H1 (cell line): ENCODE measurements around the gene ARHGAP28. TPM values are rescaled to one million over a fixed set of nuclear protein-coding genes. Genes with fewer than 3 reads are reported as not detected.

Experiments used
- CTCF ChIA-PET: fragments of 300-600 bp; sonication (Branson Sonifier 250); formaldehyde crosslinking; loops from one replicate; lab custom pipeline; 2021; ENCODE audit not compliant: partially characterized antibody; lab: Charles Lee
- POLR2A ChIA-PET: fragments of 300-600 bp; sonication (Branson Sonifier 250); formaldehyde crosslinking; loops from one replicate; lab custom pipeline; 2021; ENCODE audit warnings: inconsistent platforms; ENCODE audit not compliant: partially characterized antibody; lab: Charles Lee
- DNase-seq, 2 experiments: peaks; one replicate each; pipeline versions ENCODE4 v3.0.0 to v3.0.0-alpha.2; 2010 to 2022; ENCODE audit warnings: low spot score in 2 of 2, low read depth in 1 of 2, mixed read lengths in 1 of 2
- FAIRE-seq: peaks from 2 replicates; lab custom pipeline; 2011; peaks lifted over from hg19 to GRCh38; lab: Jason Lieb, UNC
- H2AFZ ChIP-seq: 2 replicates; pipeline ENCODE4 v1.8.1; 2012; ENCODE audit warnings: low read length, inconsistent platforms
- H2AK5ac ChIP-seq: 2 replicates; pipeline ENCODE4 v1.6.1; 2013; ENCODE audit warnings: low read depth, low read length
- H2BK120ac ChIP-seq: replicated peaks from 2 replicates; pipeline ENCODE3; 2013; ENCODE audit warnings: low read depth, low read length, inconsistent platforms
- H2BK12ac ChIP-seq: 2 replicates; pipeline ENCODE4 v1.6.1; 2013; ENCODE audit warnings: low read depth, low read length
- H2BK15ac ChIP-seq: 2 replicates; pipeline ENCODE4 v1.6.1; 2013; ENCODE audit warnings: low read length
- H2BK20ac ChIP-seq: 2 replicates; pipeline ENCODE4 v1.6.1; 2013; ENCODE audit warnings: low read length
- H2BK5ac ChIP-seq: 2 replicates; pipeline ENCODE4 v1.6.1; 2013; ENCODE audit warnings: low read depth, low read length
- H3K14ac ChIP-seq: 2 replicates; pipeline ENCODE4 v1.6.1; 2013; ENCODE audit warnings: inconsistent platforms; ENCODE audit not compliant: insufficient read length
- H3K18ac ChIP-seq: 2 replicates; pipeline ENCODE4 v1.6.1; 2013; ENCODE audit warnings: low read length; ENCODE audit errors: extremely low read depth
- H3K23ac ChIP-seq: 2 replicates; pipeline ENCODE4 v1.6.1; 2013; ENCODE audit warnings: inconsistent platforms; ENCODE audit not compliant: insufficient read length
- H3K23me2 ChIP-seq: 2 replicates; pipeline ENCODE4 v1.6.1; 2013; ENCODE audit warnings: low read depth, low read length
- H3K27ac ChIP-seq: 2 replicates; pipeline ENCODE4 v1.6.1; 2011; ENCODE audit warnings: low read depth, low read length, inconsistent platforms
- H3K27me3 ChIP-seq, 4 experiments: replicated peaks in 1 of 4; 1 replicate in 1 of 4; 2 replicates in 3 of 4; pipeline versions ENCODE4 v1.6.1 to v1.8.1; 2011 to 2013; ENCODE audit warnings: low read length in 3 of 4, mild to moderate bottlenecking in 3 of 4, inconsistent platforms in 2 of 4, mixed read lengths in 2 of 4, moderate library complexity in 1 of 4; ENCODE audit not compliant: control insufficient read depth in 3 of 4, insufficient read depth in 3 of 4; ENCODE audit errors: extremely low read depth in 1 of 4
- H3K36me3 ChIP-seq, 4 experiments: 2 replicates each; pipeline versions ENCODE4 v1.6.1 to v1.8.1; 2011 to 2013; ENCODE audit warnings: mild to moderate bottlenecking in 4 of 4, low read length in 3 of 4, moderate library complexity in 2 of 4, control low read depth in 1 of 4, inconsistent platforms in 1 of 4; ENCODE audit not compliant: insufficient read depth in 4 of 4, control insufficient read depth in 2 of 4
- H3K4ac ChIP-seq: replicated peaks from 2 replicates; pipeline ENCODE3; 2013; ENCODE audit warnings: low read length, low read depth, mixed read lengths, inconsistent platforms; ENCODE audit not compliant: insufficient read length
- H3K4me1 ChIP-seq, 4 experiments: replicated peaks in 1 of 4; 1 replicate in 1 of 4; 2 replicates in 3 of 4; pipeline versions ENCODE4 v1.6.1 to v1.8.1; 2011 to 2013; ENCODE audit warnings: low read length in 3 of 4, inconsistent platforms in 2 of 4, mixed read lengths in 1 of 4; ENCODE audit not compliant: insufficient read depth in 4 of 4, control insufficient read depth in 3 of 4
- H3K4me2 ChIP-seq, 2 experiments: 2 replicates each; pipeline versions ENCODE4 v1.6.1 to v1.8.1; 2011 to 2013; ENCODE audit warnings: low read depth in 2 of 2, low read length in 2 of 2, control low read depth in 1 of 2, inconsistent platforms in 1 of 2, mild to moderate bottlenecking in 1 of 2; ENCODE audit not compliant: insufficient read depth in 1 of 2
- H3K4me3 ChIP-seq, 4 experiments: fragments of 200-600, 300-600 bp in 1 of 4; sonication (generic), shearing (Covaris generic), sonication (Bioruptor Twin) in 1 of 4; 2 replicates each; pipeline versions ENCODE4 v1.5.1 to v1.8.1; 2011 to 2016; ENCODE audit warnings: low read length in 4 of 4, low read depth in 3 of 4, control low read depth in 2 of 4, inconsistent platforms in 2 of 4, mild to moderate bottlenecking in 2 of 4, mixed read lengths in 1 of 4, moderate library complexity in 1 of 4; ENCODE audit not compliant: insufficient read depth in 2 of 4; ENCODE audit errors: extremely low read depth in 1 of 4
- H3K56ac ChIP-seq: replicated peaks from 2 replicates; pipeline ENCODE3; 2013; ENCODE audit warnings: low read depth, mild to moderate bottlenecking, mixed read lengths, low read length, inconsistent platforms; ENCODE audit not compliant: insufficient read length
- H3K79me1 ChIP-seq: 2 replicates; pipeline ENCODE4 v1.6.1; 2013; ENCODE audit warnings: low read depth, low read length, control low read depth
- H3K79me2 ChIP-seq, 2 experiments: 2 replicates each; pipeline versions ENCODE4 v1.6.1 to v1.8.1; 2012 to 2013; ENCODE audit warnings: low read length in 2 of 2, mild to moderate bottlenecking in 2 of 2, inconsistent platforms in 1 of 2; ENCODE audit not compliant: insufficient read depth in 2 of 2, control insufficient read depth in 1 of 2
- H3K9ac ChIP-seq, 4 experiments: replicated peaks in 1 of 4; 1 replicate in 1 of 4; 2 replicates in 3 of 4; pipeline versions ENCODE4 v1.6.1 to v1.8.1; 2011 to 2013; ENCODE audit warnings: low read depth in 3 of 4, low read length in 3 of 4, control low read depth in 2 of 4, mild to moderate bottlenecking in 2 of 4, moderate library complexity in 2 of 4, inconsistent platforms in 1 of 4; ENCODE audit errors: extremely low read depth in 1 of 4
- H3K9me3 ChIP-seq, 2 experiments: 2 replicates each; pipeline versions ENCODE4 v1.6.1 to v1.8.1; 2012 to 2013; ENCODE audit warnings: mild to moderate bottlenecking in 2 of 2, moderate library complexity in 2 of 2, control low read depth in 1 of 2, inconsistent platforms in 1 of 2, low read depth in 1 of 2, low read length in 1 of 2, mixed read lengths in 1 of 2; ENCODE audit not compliant: insufficient read depth in 2 of 2
- H4K20me1 ChIP-seq, 2 experiments: replicated peaks in 1 of 2; 2 replicates each; pipeline versions ENCODE3 to v1.8.1; 2011 to 2013; ENCODE audit warnings: inconsistent platforms in 2 of 2, low read length in 2 of 2, mild to moderate bottlenecking in 1 of 2; ENCODE audit not compliant: insufficient read depth in 2 of 2, control insufficient read depth in 1 of 2
- H4K5ac ChIP-seq: 2 replicates; pipeline ENCODE4 v1.6.1; 2013; ENCODE audit warnings: low read length, low read depth, mixed read lengths, inconsistent platforms; ENCODE audit not compliant: insufficient read length
- H4K8ac ChIP-seq: 2 replicates; pipeline ENCODE4 v1.8.0; 2013; ENCODE audit warnings: mild to moderate bottlenecking, moderate library complexity, low read length, inconsistent platforms; ENCODE audit not compliant: insufficient read depth; ENCODE audit errors: extremely low read depth
- H4K91ac ChIP-seq: replicated peaks from 2 replicates; pipeline ENCODE3; 2013; ENCODE audit warnings: low read length, mixed read lengths, inconsistent platforms; ENCODE audit not compliant: insufficient read length
- ASH2L ChIP-seq: fragments of 200-600, 300-600 bp; sonication (generic); IDR thresholded peaks from one replicate; pipeline ENCODE4 v1.7.1; 2017; ENCODE audit warnings: low read length
- EGR1 ChIP-seq: IDR thresholded peaks from 2 replicates; pipeline ENCODE4 v1.6.1; 2011; ENCODE audit warnings: low read depth, low read length, borderline replicate concordance
- KDM4A ChIP-seq: IDR thresholded peaks from one replicate; pipeline ENCODE4 v1.7.1; 2012; ENCODE audit warnings: low read depth, mild to moderate bottlenecking, moderate library complexity, low read length, inconsistent platforms; ENCODE audit not compliant: severe bottlenecking
- KDM5A ChIP-seq: fragments of 200-600 bp; IDR thresholded peaks from 2 replicates; pipeline ENCODE4 v1.7.1; 2012; ENCODE audit warnings: mild to moderate bottlenecking, low read length, inconsistent platforms, mixed read lengths
- PHF8 ChIP-seq: fragments of 200-600 bp; sonication (generic); conservative IDR thresholded peaks from 2 replicates; pipeline ENCODE4 v1.7.1; 2012; ENCODE audit warnings: low read depth, mild to moderate bottlenecking, inconsistent platforms, low read length, moderate library complexity
- RBBP5 ChIP-seq: IDR thresholded peaks from 2 replicates; pipeline ENCODE4 v1.7.1; 2012; ENCODE audit warnings: low read depth, mild to moderate bottlenecking, inconsistent platforms, low read length, moderate library complexity, borderline replicate concordance
- RFX5 ChIP-seq: IDR thresholded peaks from 2 replicates; pipeline ENCODE4 v1.6.1; 2011; ENCODE audit warnings: low read depth, low read length, improper control_type of control experiment, borderline replicate concordance
- SIN3A ChIP-seq, 2 experiments: IDR thresholded peaks in 1 of 2; conservative IDR thresholded peaks in 1 of 2; 2 replicates each; pipeline ENCODE4 v1.6.1; 2011 to 2012; ENCODE audit warnings: low read length in 2 of 2, improper control_type of control experiment in 1 of 2, low read depth in 1 of 2, mild to moderate bottlenecking in 1 of 2
- SUZ12 ChIP-seq: fragments of 200-600 bp; sonication (generic); IDR thresholded peaks from 2 replicates; pipeline ENCODE4 v1.6.1; 2012; ENCODE audit warnings: mild to moderate bottlenecking, inconsistent platforms, low read length, moderate library complexity, mixed read lengths
- TAF7 ChIP-seq: optimal IDR thresholded peaks from 2 replicates; pipeline ENCODE3; 2011; ENCODE audit warnings: low read depth, mild to moderate bottlenecking, inconsistent platforms, low read length, moderate library complexity, borderline replicate concordance
- ZNF274 ChIP-seq: IDR thresholded peaks from 2 replicates; pipeline ENCODE4 v1.7.0; 2012; ENCODE audit warnings: low read length, borderline replicate concordance; ENCODE audit errors: extremely low read depth
- WGBS, 2 experiments: shearing (Covaris generic) in 1 of 2; methylation state at CpG; one replicate each; pipeline versions ENCODE4 v1.1.6 to v1.1.7; 2013 to 2015; ENCODE audit warnings: low lambda C conversion rate in 2 of 2, mixed read lengths in 2 of 2, inconsistent platforms in 1 of 2, low coverage in 1 of 2, missing lambda C conversion rate in 1 of 2; ENCODE audit not compliant: insufficient replicate concordance in 2 of 2, insufficient coverage in 1 of 2, insufficient read length in 1 of 2; ENCODE audit errors: extremely low coverage in 1 of 2, missing lambda C conversion rate in 1 of 2; 5-methylcytosine and 5-hydroxymethylcytosine counted together
- polyA plus RNA-seq, 7 experiments: library from polyadenylated mRNA; depleted of rRNA in 3 of 7; stranded (reverse) in 5 of 7; unstranded in 2 of 7; fragments of >200 nt in 5 of 7; fragments of 200-250 nt in 2 of 7; gene quantifications; 1 replicate in 5 of 7; 2 replicates in 1 of 7; 4 replicates in 1 of 7; pipeline versions ENCODE4 v1.2.1 to v1.2.3, GENCODE V29; 2011 to 2013; ENCODE audit warnings: missing spikeins in 2 of 7, mixed read lengths in 2 of 7
- total RNA-seq: library from RNA; stranded (reverse); fragmentation: NEBNext Ultra II Directional; extraction: Animal tissue kit (Norgen Biotek cat#: 25700); gene quantifications from 2 replicates; pipeline ENCODE4 v1.2.1, GENCODE V29; 2021

ARHGAP28 gene
- total and polyA plus RNA-seq, 2 of the 8 experiments (the other 6 are each of a cell fraction or from before 2014, with no cell fraction given) = 2.9 to 14.4 TPM

DNA sequence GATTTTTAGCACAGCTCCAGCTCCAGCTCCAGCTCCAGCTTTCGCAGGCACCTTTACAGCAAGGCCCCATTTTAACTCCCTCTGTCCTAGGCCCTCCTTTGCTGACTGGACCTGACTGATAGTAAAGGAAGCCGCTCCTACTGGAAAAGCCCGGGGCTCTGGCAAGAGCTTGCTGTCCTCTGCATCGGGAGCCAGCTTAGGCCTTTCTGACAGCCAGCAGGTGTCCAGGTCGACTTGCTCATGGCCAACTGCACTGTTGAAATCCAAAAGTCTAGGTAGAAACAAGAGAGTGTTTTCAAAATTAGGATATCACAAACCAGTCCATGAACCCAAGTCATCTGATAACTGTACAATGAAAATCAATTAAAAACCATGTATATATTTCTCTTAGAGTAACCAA, 227.0 kb downstream of the ARHGAP28 start:
- no peaks in the 10 kb centered on the region for H3K4me1 ChIP-seq
- ChIA-PET POLR2A (no interaction called here), CTCF (interaction anchor here (0.5 to 2.0 kb wide), 2 partner anchors 221 to 1088 kb away, joined by 4 to 7 read pairs; no protein-coding TSS in a partner anchor)
- no peak overlapping the region for H3K9ac ChIP-seq
- H3K79me2 ChIP-seq = no peaks in the 10 kb centered on the region
- H2AFZ ChIP-seq = no peak overlapping the region
- H2AK5ac ChIP-seq = no peak overlapping the region
- H4K20me1 ChIP-seq = peaks cover 2% of the 10 kb centered on the region in 2 experiments
- H2BK120ac ChIP-seq = no peak overlapping the region
- H3K27me3 ChIP-seq = no peaks in the 10 kb centered on the region
- H4K91ac ChIP-seq = no peak overlapping the region
- H3K23ac ChIP-seq = no peak overlapping the region
- no peak overlapping the region for H3K27ac ChIP-seq
- no peak overlapping the region for H2BK5ac ChIP-seq
- no peak overlapping the region for H4K5ac ChIP-seq
- H3K23me2 ChIP-seq = 0 out of 2 replicates have a peak, but pooled peaks cover 1% of the 10 kb centered on the region
- 92% methylated on average over 5 of the region's 5 CpGs; no CpG with 5 or more reads in 1 of the 2 experiments for WGBS, 2 experiments
- H2BK15ac ChIP-seq = no peak overlapping the region
- no peak overlapping the region for H3K56ac ChIP-seq
- H3K79me1 ChIP-seq = no peaks in the 10 kb centered on the region
- H2BK20ac ChIP-seq = no peak overlapping the region
- H3K18ac ChIP-seq = no peak overlapping the region
- H3K36me3 ChIP-seq = peaks cover 9 to 43% (median 32%) of the 10 kb centered on the region in 4 experiments
- no peak overlapping the region for H3K14ac ChIP-seq
- no peak for DNase-seq
- H3K4me3 ChIP-seq = no peak overlapping the region
- no peak for FAIRE-seq
- H3K4me2 ChIP-seq = no peak overlapping the region
- H3K4ac ChIP-seq = no peak overlapping the region
- no peak overlapping the region for H2BK12ac ChIP-seq
- H3K9me3 ChIP-seq = 0 out of 4 replicates have a peak, but pooled peaks cover 0 to 10% of the 10 kb centered on the region in 2 experiments
- no peak overlapping the region; the same call in 1 of the 2 replicates for H4K8ac ChIP-seq
- TF ChIP-seq RBBP5 = no peak
- no peak for TF ChIP-seq EGR1
- TF ChIP-seq ASH2L = no peak
- TF ChIP-seq RFX5 = no peak
- no peak for TF ChIP-seq TAF7
- TF ChIP-seq KDM4A = no peak
- TF ChIP-seq KDM5A = no peak
- TF ChIP-seq SIN3A (conservative IDR thresholded peaks at IDR 0.05 in 1 of 2, IDR thresholded peaks at IDR 0.05 in 1 of 2; ENCODE audit: low read depth in 1 of 2, low read length in 2 of 2) = no peak
- no peak for TF ChIP-seq ZNF274
- no peak for TF ChIP-seq PHF8
- no peak for TF ChIP-seq SUZ12
